Measurements from ENCODE around the gene UCHL3. TPM values are rescaled to one million over a fixed set of nuclear protein-coding genes. Genes with fewer than 3 reads are reported as not detected.
"Not testable (repeated sequence)": the region's sequence is repeated elsewhere in the genome, so short reads cannot be mapped to it uniquely, and the experiment has no call there.

UCHL3 gene
- total RNA-seq, 1 donor from 2014 or later, result 15.5 TPM

DNA sequence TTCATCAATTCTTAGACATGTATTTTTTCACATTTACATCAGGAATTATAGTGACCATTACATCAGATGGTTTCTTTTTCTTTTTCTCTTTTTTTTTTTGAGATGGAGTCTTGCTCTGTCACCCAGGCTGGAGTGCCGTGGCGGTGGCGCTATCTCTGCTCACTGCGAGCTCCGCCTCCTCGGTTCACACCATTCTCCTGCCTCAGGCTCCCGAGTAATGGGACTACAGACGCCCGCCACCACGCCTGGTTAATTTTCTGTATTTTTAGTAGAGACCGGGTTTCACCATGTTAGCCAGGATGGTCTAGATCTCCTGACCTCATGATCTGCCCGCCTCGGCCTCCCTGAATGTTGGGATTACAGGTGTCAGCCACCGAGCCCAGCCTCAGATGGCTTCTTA lies 4.2 kb upstream of the UCHL3 start:
- not testable (repeated sequence) for DNase-seq (ENCODE audit: low spot score); ATAC-seq

- DNase-seq (ENCODE audit: low spot score) (no peak), ATAC-seq (no peak)
Observed at GRCh38 chr13:75547917-75548316, 1.7 kb upstream of the UCHL3 start.

DNA sequence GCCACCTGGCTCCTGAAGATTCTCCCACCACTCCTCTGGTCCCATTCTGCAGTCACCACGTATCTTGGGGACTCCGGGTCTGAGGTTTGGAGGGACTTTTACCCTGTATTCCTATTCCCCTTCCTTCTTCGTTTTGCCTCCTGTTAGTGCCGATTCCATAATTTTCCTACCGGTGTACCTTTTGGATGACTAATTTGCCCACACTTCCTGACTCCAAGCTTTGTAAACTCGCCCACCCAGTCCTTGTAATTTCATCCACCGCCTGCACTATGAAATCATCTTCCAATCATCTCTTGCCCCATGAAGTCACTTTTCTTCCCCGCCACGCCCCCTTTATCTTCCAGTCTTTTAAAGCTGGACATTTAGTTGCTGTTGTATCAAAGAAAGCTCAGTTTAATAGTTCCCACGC lies 572 bp downstream of the UCHL3 start:
- ATAC-seq (no peak), DNase-seq (ENCODE audit: low spot score) (no peak)

GRCh38 chr13:75554464-75554863 lies 4.9 kb downstream of the UCHL3 start:
- ATAC-seq, result no peak
- DNase-seq (ENCODE audit: low spot score), result no peak

GRCh38 chr13:75554981-75555380 lies 5.4 kb downstream of the UCHL3 start:
- ATAC-seq, result no peak

GRCh38 chr13:75555836-75556235 lies 6.2 kb downstream of the UCHL3 start:
- DNase-seq (ENCODE audit: low spot score), result no peak

More at GRCh38 chr13:75554981-75555380, 5.4 kb downstream of the UCHL3 start:
- DNase-seq (ENCODE audit: low spot score), result no peak

GRCh38 chr13:75556961-75557360 lies 7.4 kb downstream of the UCHL3 start:
- ATAC-seq, result no peak

More at GRCh38 chr13:75555836-75556235, 6.2 kb downstream of the UCHL3 start:
- ATAC-seq, result no peak

DNA sequence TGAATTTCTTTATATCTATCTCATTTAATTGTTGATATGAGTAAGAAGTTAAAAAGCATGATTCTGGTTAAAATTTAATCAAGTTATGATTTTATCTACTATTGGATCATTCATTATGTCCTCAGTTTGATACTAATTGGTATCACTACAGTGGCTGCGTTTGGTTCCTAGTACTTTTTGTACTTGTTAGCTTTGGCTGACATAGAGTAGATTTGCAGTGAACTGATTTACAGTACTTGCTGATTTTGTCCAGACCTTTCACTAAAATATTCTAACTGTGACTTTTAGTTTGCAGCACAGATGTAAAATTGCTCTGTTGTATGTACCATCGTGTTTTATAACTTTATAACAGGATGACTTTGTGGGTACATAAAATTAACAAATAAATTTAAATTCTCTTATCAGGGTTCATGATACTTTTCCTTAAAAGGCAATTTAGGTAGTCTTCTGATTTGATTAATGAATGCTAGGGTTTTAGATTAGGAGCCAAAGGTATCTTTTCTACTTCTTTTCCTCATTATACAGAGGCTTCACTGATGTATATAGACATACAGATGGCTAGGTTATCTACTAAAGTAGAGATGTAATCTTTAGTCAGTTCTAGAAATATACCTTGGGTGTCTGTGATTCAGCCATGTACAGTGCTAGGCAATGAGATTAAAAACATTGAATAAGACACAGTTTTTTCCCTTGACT lies 8.7 kb downstream of the UCHL3 start:
- ATAC-seq, result no peak

More at GRCh38 chr13:75556961-75557360, 7.4 kb downstream of the UCHL3 start:
- DNase-seq (ENCODE audit: low spot score), result no peak

DNA sequence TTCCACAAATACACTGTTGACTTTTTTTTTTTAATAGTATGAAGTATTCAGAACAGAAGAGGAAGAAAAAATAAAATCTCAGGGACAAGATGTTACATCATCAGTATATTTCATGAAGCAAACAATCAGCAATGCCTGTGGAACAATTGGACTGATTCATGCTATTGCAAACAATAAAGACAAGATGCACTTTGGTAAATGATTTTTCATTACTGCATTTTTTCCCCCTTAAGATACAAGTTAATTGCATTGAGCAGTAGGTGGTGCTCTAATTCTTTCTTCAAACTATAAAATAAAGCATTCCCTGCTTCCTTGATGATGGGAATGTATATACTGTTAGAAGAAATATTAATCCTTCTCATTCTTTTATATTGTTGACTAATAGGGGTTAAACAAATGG lies 17.1 kb downstream of the UCHL3 start:
- ATAC-seq (no peak), DNase-seq (ENCODE audit: low spot score) (no peak)

More for the DNA sequence above, 8.7 kb downstream of the UCHL3 start:
- DNase-seq (ENCODE audit: low spot score), result no peak

DNA sequence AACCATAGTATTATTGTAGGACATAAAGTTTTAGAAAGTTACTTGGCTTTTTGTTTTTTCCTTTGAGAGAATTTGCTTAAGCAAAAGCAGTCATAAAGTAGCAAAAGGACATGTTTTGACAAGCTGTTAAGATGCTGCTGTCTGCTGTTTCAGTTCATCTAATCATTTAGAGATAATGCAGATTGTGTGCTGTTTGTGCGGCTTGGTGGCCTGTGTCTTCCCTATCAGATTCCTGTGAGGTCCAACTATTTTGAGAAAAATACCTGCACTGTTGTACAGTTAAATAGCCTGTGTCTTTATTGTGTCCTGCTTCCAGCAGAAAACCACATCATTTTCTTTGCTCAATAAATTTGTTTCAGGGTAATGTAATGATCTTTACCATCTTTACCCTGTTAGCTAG lies 20.0 kb downstream of the UCHL3 start:
- ATAC-seq (no peak), DNase-seq (ENCODE audit: low spot score) (no peak)

GRCh38 chr13:75579529-75579928 lies 29.9 kb downstream of the UCHL3 start:
- no peak for ATAC-seq
- no peak for DNase-seq (ENCODE audit: low spot score)

DNA sequence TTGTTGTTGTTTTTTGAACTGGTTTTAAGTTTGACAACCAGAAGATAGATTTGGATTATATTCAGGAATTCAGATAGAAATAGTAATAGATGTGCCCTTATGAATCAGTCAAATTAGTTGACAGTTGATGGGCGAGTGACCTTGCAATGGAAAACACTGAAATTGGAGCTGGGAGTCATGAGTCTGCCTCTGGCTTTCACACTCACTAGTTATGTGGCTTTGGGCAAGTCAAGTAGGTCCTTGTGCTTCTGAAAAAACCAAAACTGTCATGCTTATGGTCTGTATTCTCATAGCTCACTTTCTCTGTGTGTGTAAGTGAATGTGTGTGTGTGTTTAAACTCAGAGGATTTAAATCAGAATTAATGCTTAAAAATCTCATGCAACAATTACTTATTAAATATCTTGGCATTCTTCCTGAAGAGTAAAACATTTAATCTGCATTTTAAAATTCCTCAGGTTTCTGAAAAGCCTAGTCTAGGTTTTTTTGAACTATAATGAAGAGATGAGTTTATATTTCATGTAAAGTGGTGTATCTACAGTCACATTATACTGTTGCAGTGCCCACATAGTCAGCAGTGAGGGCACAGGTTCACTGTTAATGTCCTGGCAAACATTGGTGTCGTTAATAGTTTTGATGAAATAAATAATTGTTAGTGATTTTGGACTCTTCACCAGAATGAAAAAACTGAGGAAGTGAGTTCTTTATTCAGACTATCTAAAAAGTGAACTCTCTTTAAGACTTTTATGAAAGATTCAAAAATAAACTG lies 32.5 kb downstream of the UCHL3 start:
- ATAC-seq (no peak), DNase-seq (ENCODE audit: low spot score) (no peak)

DNA sequence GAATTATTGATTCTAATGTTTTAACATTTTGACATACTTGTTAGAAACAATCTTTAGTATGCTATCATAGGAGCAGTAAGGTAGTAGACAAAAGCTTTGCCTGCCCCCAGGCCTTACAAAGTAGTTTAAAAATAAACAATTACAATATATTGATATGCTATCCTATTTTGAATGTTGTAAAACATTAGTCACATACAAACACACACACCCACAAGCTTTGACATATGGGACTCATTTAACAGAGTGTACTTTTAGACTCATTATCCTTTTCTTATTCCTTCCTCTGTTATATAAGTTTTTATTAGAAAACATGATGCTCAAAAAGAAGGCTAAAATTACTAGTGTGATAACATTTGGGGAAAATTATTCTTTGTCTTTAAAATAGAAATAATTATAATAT lies 33.5 kb downstream of the UCHL3 start:
- ATAC-seq (no peak), DNase-seq (ENCODE audit: low spot score) (no peak)

- ATAC-seq (no peak), DNase-seq (ENCODE audit: low spot score) (no peak)
Observed at GRCh38 chr13:75585153-75585552, 35.6 kb downstream of the UCHL3 start.

DNA sequence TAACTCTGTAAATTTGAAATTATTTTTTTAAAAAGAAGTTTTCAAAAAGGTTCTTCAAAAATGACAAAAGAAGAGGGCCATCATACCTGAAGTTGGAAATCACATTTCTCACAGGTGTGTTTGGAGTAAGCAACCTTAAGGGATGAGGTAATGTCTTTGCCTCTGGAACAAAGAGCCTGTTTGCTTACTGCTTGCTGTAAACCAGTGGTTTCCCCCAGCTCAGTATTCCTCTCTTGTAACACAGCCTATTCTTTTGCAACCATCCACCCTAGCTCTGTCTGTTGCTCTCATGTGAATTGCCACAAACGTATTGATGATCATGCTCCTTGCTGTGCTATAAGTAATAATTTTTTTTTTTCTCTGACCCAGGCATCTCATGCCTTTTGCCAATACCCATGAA lies 38.1 kb downstream of the UCHL3 start:
- no peak for DNase-seq (ENCODE audit: low spot score)
- ATAC-seq, result peak; percentile 16

- DNase-seq (ENCODE audit: low spot score) (no peak), ATAC-seq (no peak)
Observed at GRCh38 chr13:75596657-75597182, 47.1 kb downstream of the UCHL3 start.

- no peak for ATAC-seq
- DNase-seq (ENCODE audit: low spot score), result no peak
Observed at GRCh38 chr13:75600371-75600770, 50.8 kb downstream of the UCHL3 start.

GRCh38 chr13:75603038-75603437 lies 53.4 kb downstream of the UCHL3 start:
- no peak for ATAC-seq

DNA sequence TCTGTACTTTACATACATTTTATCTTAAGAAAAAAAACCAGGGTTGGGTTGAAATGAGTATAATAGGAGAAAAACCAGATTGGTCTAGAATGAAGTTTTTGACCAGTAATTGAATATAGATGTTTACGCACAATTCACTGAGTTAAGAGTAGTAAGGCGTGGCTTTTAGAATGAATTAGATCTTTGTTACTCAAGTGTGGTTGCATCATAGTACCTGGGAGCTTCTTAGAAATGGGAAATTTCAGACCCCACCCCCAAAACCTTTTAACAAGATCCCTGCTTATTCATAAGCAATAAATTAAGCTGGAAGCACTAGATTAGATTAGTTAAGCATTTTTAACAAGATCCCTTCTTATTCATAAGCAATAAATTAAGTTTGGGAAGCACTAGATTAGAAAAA lies 57.9 kb downstream of the UCHL3 start:
- ATAC-seq, result no peak
- no peak for DNase-seq (ENCODE audit: low spot score)

More at GRCh38 chr13:75603038-75603437, 53.4 kb downstream of the UCHL3 start:
- no peak for DNase-seq (ENCODE audit: low spot score)

- DNase-seq (ENCODE audit: low spot score) (no peak), ATAC-seq (no peak)
Observed at GRCh38 chr13:75610466-75610865, 60.9 kb downstream of the UCHL3 start.

DNA sequence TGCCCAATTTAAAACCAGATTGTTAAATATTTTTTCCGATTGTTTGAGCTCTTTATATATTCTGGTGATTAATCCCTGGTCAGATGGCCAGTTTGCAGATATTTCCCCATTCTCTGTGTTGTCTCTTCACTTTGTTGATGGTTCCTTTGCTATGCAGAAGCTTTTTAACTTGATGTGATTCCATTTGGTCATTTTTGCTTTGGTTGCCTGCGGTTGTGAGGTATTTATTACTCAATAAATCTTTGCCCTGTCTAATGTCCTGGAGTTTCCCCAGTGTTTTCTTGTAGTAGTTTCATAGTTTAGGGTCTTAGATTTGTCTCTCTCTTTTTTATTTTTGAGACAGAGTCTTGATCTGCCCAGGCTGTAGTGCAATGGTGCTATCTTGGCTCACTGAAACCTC lies 62.8 kb downstream of the UCHL3 start:
- DNase-seq (ENCODE audit: low spot score) (no peak), ATAC-seq (no peak)

GRCh38 chr13:75617230-75617629 lies 67.6 kb downstream of the UCHL3 start:
- no peak for DNase-seq (ENCODE audit: low spot score)
- ATAC-seq, result no peak

Measured in left lobe of liver (tissue), 2 donors.